Daoy (cell line): ENCODE measurements around the gene TPM3. TPM values are rescaled to one million over a fixed set of nuclear protein-coding genes. Genes with fewer than 3 reads are reported as not detected.
"Not testable (repeated sequence)": the region's sequence is repeated elsewhere in the genome, so short reads cannot be mapped to it uniquely, and the experiment has no call there.

Experiments
- DNase-seq: peaks from one replicate; pipeline ENCODE4 v3.0.0-alpha.2; 2015; ENCODE audit warnings: low read depth
- total RNA-seq: library from RNA; depleted of rRNA; stranded (reverse); fragments of >200 nt; shearing (Covaris generic); gene quantifications from 2 replicates; pipeline ENCODE4 v1.2.3, GENCODE V29; 2014

Gene TPM3
- total RNA-seq, 1 experiment from 2014 or later = 1,219 TPM

GRCh38 chr1:154167461-154167860, 24.4 kb downstream of the TPM3 start:
- DNase-seq = no peak

- DNase-seq = no peak
Observed at GRCh38 chr1:154166207-154166606, 25.7 kb downstream of the TPM3 start.

GRCh38 chr1:154159554-154159953, 32.3 kb downstream of the TPM3 start:
- DNase-seq = no peak

- no peak for DNase-seq
Observed at GRCh38 chr1:154158307-154159125, 33.4 kb downstream of the TPM3 start.

- no peak for DNase-seq
Observed at GRCh38 chr1:154157520-154158306, 34.2 kb downstream of the TPM3 start.

- DNase-seq = peak; percentile 6
Observed at GRCh38 chr1:154155251-154155650, 36.6 kb downstream of the TPM3 start.

- peak; percentile 48 for DNase-seq
Observed at GRCh38 chr1:154154534-154155191, 37.2 kb downstream of the TPM3 start, which contains the start of gene NUP210L. Gene NUP210L, minus strand, starts transcription at chr1:154155073.

GRCh38 chr1:154154053-154154452, 37.8 kb downstream of the TPM3 start:
- no peak for DNase-seq

GRCh38 chr1:154151311-154151710, 40.6 kb downstream of the TPM3 start:
- DNase-seq = no peak

- DNase-seq = no peak
Observed at GRCh38 chr1:154148807-154149206, 43.1 kb downstream of the TPM3 start.

GRCh38 chr1:154147505-154147904, 44.4 kb downstream of the TPM3 start:
- DNase-seq = not testable (repeated sequence)

GRCh38 chr1:154145986-154146385, 45.9 kb downstream of the TPM3 start:
- no peak for DNase-seq

- no peak for DNase-seq
Observed at GRCh38 chr1:154142358-154142757, 49.5 kb downstream of the TPM3 start.

GRCh38 chr1:154141240-154141639, 50.7 kb downstream of the TPM3 start:
- DNase-seq = no peak

- DNase-seq = no peak
Observed at GRCh38 chr1:154137888-154138287, 54.0 kb downstream of the TPM3 start.

- no peak for DNase-seq
Observed at GRCh38 chr1:154133256-154133655, 58.6 kb downstream of the TPM3 start.

GRCh38 chr1:154129391-154129970, 62.4 kb downstream of the TPM3 start:
- no peak for DNase-seq

GRCh38 chr1:154123205-154123604, 68.7 kb downstream of the TPM3 start:
- DNase-seq = not testable (repeated sequence)

- no peak for DNase-seq
Observed at GRCh38 chr1:154117642-154118041, 74.3 kb downstream of the TPM3 start.

- DNase-seq = no peak
Observed at GRCh38 chr1:154115180-154115579, 76.7 kb downstream of the TPM3 start.
